Hepatocyte (in vitro differentiated cells): ENCODE results near the gene AOC3. TPM values are rescaled to one million over a fixed set of nuclear protein-coding genes. Genes with fewer than 3 reads are reported as not detected.
"Not testable (repeated sequence)": the region's sequence is repeated elsewhere in the genome, so short reads cannot be mapped to it uniquely, and the experiment has no call there.

ENCODE experiments used
- DNase-seq: peaks from one replicate; pipeline ENCODE4 v3.0.0-alpha.2; 2016; ENCODE audit warnings: low spot score
- H2AFZ ChIP-seq: fragments of 200-600 bp; sonication (generic); 2 replicates; pipeline ENCODE4 v1.6.0; 2016; ENCODE audit warnings: antibody characterized with exemption, mild to moderate bottlenecking
- H3K27ac ChIP-seq: fragments of 200-600 bp; sonication (generic); 2 replicates; pipeline ENCODE4 v1.5.1; 2016; ENCODE audit warnings: mild to moderate bottlenecking
- H3K27me3 ChIP-seq: fragments of 200-600 bp; sonication (generic); 2 replicates; pipeline ENCODE4 v1.6.1; 2016
- H3K36me3 ChIP-seq: fragments of 200-600 bp; sonication (generic); replicated peaks from 2 replicates; pipeline ENCODE4 v1.5.1; 2016; ENCODE audit warnings: low read depth; ENCODE audit not compliant: insufficient read depth
- H3K4me1 ChIP-seq: fragments of 200-600 bp; sonication (generic); 2 replicates; pipeline ENCODE4 v1.5.1; 2016; ENCODE audit warnings: mild to moderate bottlenecking, moderate library complexity; ENCODE audit not compliant: insufficient read depth
- H3K4me2 ChIP-seq: fragments of 200-600 bp; sonication (generic); 2 replicates; pipeline ENCODE4 v1.6.0; 2016
- H3K4me3 ChIP-seq: fragments of 200-600 bp; sonication (generic); 2 replicates; pipeline ENCODE4 v1.5.1; 2016; ENCODE audit warnings: mild to moderate bottlenecking
- H3K79me2 ChIP-seq: fragments of 200-600 bp; sonication (generic); 2 replicates; pipeline ENCODE4 v1.6.0; 2017; ENCODE audit warnings: mild to moderate bottlenecking
- H3K9me2 ChIP-seq: fragments of 200-600 bp; sonication (generic); replicated peaks from 2 replicates; pipeline ENCODE4 v1.6.0; 2017; ENCODE audit warnings: mild to moderate bottlenecking; ENCODE audit not compliant: insufficient read depth
- H3K9me3 ChIP-seq: fragments of 200-600 bp; sonication (generic); 2 replicates; pipeline ENCODE4 v1.5.1; 2016; ENCODE audit warnings: low read depth, mild to moderate bottlenecking
- H4K20me1 ChIP-seq: fragments of 200-600 bp; sonication (generic); 2 replicates; pipeline ENCODE4 v1.6.0; 2016; ENCODE audit warnings: mild to moderate bottlenecking; ENCODE audit not compliant: insufficient read depth, poor library complexity, severe bottlenecking
- CTCF ChIP-seq: fragments of 200-600 bp; sonication (generic); IDR thresholded peaks from 2 replicates; pipeline ENCODE4 v1.5.1; 2016; ENCODE audit warnings: antibody characterized with exemption, mild to moderate bottlenecking; ENCODE audit not compliant: poor library complexity
- EZH2 ChIP-seq: fragments of 200-600 bp; sonication (generic); IDR thresholded peaks from 2 replicates; pipeline ENCODE4 v1.6.1; 2016; ENCODE audit warnings: antibody characterized with exemption, mild to moderate bottlenecking, borderline replicate concordance
- EZH2phosphoT487 ChIP-seq: fragments of 200-600 bp; sonication (generic); IDR thresholded peaks from one replicate; pipeline ENCODE4 v1.6.1; 2018; ENCODE audit warnings: antibody characterized with exemption, mild to moderate bottlenecking, low read depth, moderate library complexity; ENCODE audit not compliant: unreplicated experiment, severe bottlenecking
- WGBS: methylation state at CpG from one replicate; pipeline ENCODE4 v1.1.6; 2016; ENCODE audit warnings: low lambda C conversion rate; ENCODE audit errors: missing lambda C conversion rate; 5-methylcytosine and 5-hydroxymethylcytosine counted together
- polyA plus RNA-seq: library from polyadenylated mRNA; unstranded; fragments of >200 nt; fragmentation: Nextera tagmentation; extraction: Ambion mirVana; gene quantifications from 2 replicates; pipeline ENCODE4 v1.2.1, GENCODE V29; 2016
- total RNA-seq: library from RNA; depleted of rRNA; stranded (reverse); fragments of >200 nt; gene quantifications from 2 replicates; pipeline ENCODE4 v1.2.3, GENCODE V29; 2014

Gene AOC3
- total and polyA plus RNA-seq, 2 experiments from 2014 or later = 1.9 to 2.5 TPM

- TF ChIP-seq CTCF = no peak
- no peak for TF ChIP-seq EZH2
- no peak for TF ChIP-seq EZH2phosphoT487
- H3K9me2 ChIP-seq = no peaks in the 10 kb centered on the region
- no peaks in the 10 kb centered on the region for H3K9me3 ChIP-seq
- H2AFZ ChIP-seq = no peak overlapping the region
- no peaks in the 10 kb centered on the region for H3K79me2 ChIP-seq
- no peak for DNase-seq
- H4K20me1 ChIP-seq = no peaks in the 10 kb centered on the region
- H3K4me1 ChIP-seq = no peaks in the 10 kb centered on the region
- H3K27ac ChIP-seq = no peak overlapping the region
- WGBS = 86% methylated on average over 3 of the region's 3 CpGs
- peaks cover 6% of the 10 kb centered on the region for H3K27me3 ChIP-seq
- H3K4me2 ChIP-seq = no peak overlapping the region
- H3K4me3 ChIP-seq = no peak overlapping the region
- H3K36me3 ChIP-seq = no peaks in the 10 kb centered on the region
These were observed 2.9 kb upstream of the AOC3 start for GRCh38 chr17:42848093-42848492.

GRCh38 chr17:42849031-42849430 is 2.0 kb upstream of the AOC3 start:
- H3K27ac ChIP-seq = no peak overlapping the region
- peaks cover 6% of the 10 kb centered on the region for H3K27me3 ChIP-seq
- H4K20me1 ChIP-seq = no peaks in the 10 kb centered on the region
- no peaks in the 10 kb centered on the region for H3K79me2 ChIP-seq
- TF ChIP-seq CTCF (no peak), EZH2 (no peak), EZH2phosphoT487 (no peak)
- H3K4me1 ChIP-seq = no peaks in the 10 kb centered on the region
- no peaks in the 10 kb centered on the region for H3K36me3 ChIP-seq
- no peak overlapping the region for H3K4me2 ChIP-seq
- no peak overlapping the region for H2AFZ ChIP-seq
- no peaks in the 10 kb centered on the region for H3K9me3 ChIP-seq
- no peaks in the 10 kb centered on the region for H3K9me2 ChIP-seq
- no peak overlapping the region for H3K4me3 ChIP-seq
- no peak for DNase-seq
- WGBS = 94% methylated on average over 9 of the region's 9 CpGs

- no peak overlapping the region for H2AFZ ChIP-seq
- no peak for TF ChIP-seq EZH2phosphoT487
- no peak for TF ChIP-seq EZH2
- TF ChIP-seq CTCF = no peak
- H3K4me2 ChIP-seq = no peak overlapping the region
- no peaks in the 10 kb centered on the region for H4K20me1 ChIP-seq
- H3K4me3 ChIP-seq = no peak overlapping the region
- H3K27me3 ChIP-seq = peaks cover 6% of the 10 kb centered on the region
- H3K27ac ChIP-seq = no peak overlapping the region
- no peaks in the 10 kb centered on the region for H3K36me3 ChIP-seq
- 85% methylated on average over 8 of the region's 8 CpGs for WGBS
- no peaks in the 10 kb centered on the region for H3K79me2 ChIP-seq
- H3K4me1 ChIP-seq = no peaks in the 10 kb centered on the region
- no peaks in the 10 kb centered on the region for H3K9me3 ChIP-seq
- no peaks in the 10 kb centered on the region for H3K9me2 ChIP-seq
- DNase-seq = no peak
These were observed 1.4 kb upstream of the AOC3 start for GRCh38 chr17:42849451-42850181.

GRCh38 chr17:42851371-42852240 is 607 bp downstream of the AOC3 start:
- H3K9me3 ChIP-seq, DNase-seq, H3K27me3 ChIP-seq, H3K4me2 ChIP-seq, H3K36me3 ChIP-seq, H3K9me2 ChIP-seq, H3K4me1 ChIP-seq, H3K79me2 ChIP-seq, H4K20me1 ChIP-seq, H3K27ac ChIP-seq, H3K4me3 ChIP-seq, H2AFZ ChIP-seq: not testable (repeated sequence)
- 92% methylated on average over 24 of the region's 28 CpGs for WGBS
